HEK293T (cell line): ENCODE results near the gene EFHD2.

ENCODE experiments used
- BHLHE40 ChIP-seq: fragments of 450-650 bp; IDR thresholded peaks from 2 replicates; pipeline ENCODE4 v1.6.1; 2016; ENCODE audit warnings: mild to moderate bottlenecking, moderate library complexity, borderline replicate concordance
- ELF4 ChIP-seq: fragments of 450-650 bp; IDR thresholded peaks from 2 replicates; pipeline ENCODE4 v1.6.1; 2017; ENCODE audit warnings: antibody characterized with exemption
- FOXA1 ChIP-seq: fragments of 450-650 bp; IDR thresholded peaks from 2 replicates; pipeline ENCODE4 v1.6.1; 2016; ENCODE audit warnings: mild to moderate bottlenecking
- FOXM1 ChIP-seq: fragments of 450-650 bp; IDR thresholded peaks from 2 replicates; pipeline ENCODE4 v1.6.1; 2017; ENCODE audit warnings: mild to moderate bottlenecking, borderline replicate concordance
- L3MBTL2 ChIP-seq: fragments of 450-650 bp; conservative IDR thresholded peaks from 2 replicates; pipeline ENCODE4 v1.6.1; 2016; ENCODE audit warnings: mild to moderate bottlenecking
- SP1 ChIP-seq: fragments of 450-650 bp; IDR thresholded peaks from 2 replicates; pipeline ENCODE4 v1.6.1; 2017
- SUZ12 ChIP-seq: fragments of 450-650 bp; IDR thresholded peaks from 2 replicates; pipeline ENCODE4 v1.6.1; 2016; ENCODE audit warnings: mild to moderate bottlenecking

DNA sequence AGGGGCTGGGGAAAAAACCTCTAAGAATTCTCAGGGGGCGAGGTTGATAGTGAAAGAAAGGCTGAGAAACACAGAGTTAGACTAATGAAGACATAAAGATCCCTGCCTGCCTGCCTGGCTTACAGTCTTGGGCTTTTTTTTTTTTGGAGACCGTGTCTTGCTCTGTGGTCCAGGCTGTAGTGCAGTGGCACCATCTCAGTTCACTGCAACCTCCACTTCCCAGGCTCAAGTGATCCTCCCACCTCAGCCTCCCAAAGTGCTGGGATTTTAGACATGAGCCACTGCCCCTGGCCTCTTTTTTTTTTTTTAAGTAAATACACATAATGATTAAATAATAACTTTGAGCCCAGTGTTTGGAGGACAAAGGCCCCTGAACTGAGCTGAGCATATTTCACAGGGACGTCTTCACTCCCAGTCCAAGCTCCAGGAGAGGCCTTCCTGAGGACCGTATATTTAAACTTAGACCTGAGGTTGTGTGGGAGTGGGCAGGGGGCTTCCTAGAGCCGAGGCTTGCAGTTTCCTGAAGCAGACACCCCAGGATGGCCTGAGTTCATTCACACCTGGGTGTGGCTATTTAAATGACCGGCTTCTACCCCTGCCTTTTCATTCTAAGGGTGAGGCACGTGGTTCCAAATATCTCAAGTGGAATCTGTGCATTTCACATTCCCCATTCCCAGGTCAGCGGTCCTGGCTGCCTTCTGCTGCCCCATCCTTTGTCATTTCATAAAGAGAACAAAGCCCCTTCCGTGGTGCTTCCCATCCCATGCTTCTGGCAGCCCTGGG lies 16.0 kb upstream of the EFHD2 start:
- TF ChIP-seq FOXM1 (no peak), SUZ12 (no peak), SP1 (no peak), BHLHE40 (no peak), FOXA1 (no peak), ELF4 (no peak), L3MBTL2 (no peak)
